NCI-H510A (cell line): ENCODE results near the gene PYDC1.
"Not testable (repeated sequence)": the region's sequence is repeated elsewhere in the genome, so short reads cannot be mapped to it uniquely, and the experiment has no call there.

ENCODE experiments used
- DNase-seq: peaks from one replicate; lab custom pipeline; 2025; lab: John Stamatoyannopoulos, UW

Gene PYDC1

DNA sequence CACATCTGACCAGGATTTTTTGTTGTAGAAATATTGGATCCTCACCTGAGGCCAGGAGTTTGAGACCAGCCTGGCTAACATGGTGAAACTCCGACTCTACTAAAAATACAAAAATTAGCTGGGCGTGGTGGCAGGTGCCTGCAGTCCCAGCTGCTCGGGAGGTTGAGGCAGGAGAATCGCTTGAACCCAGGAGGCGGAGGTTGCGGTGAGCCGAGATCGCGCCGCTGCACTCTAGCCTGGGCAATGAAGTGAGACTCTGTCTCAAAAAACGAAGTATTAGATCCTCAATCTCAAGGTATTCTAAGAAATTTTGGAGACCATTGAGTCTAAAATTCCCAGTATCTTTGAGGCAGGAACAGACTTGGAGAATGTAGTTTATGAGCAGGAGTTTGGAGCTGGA lies 21.1 kb downstream of the PYDC1 start:
- DNase-seq: not testable (repeated sequence)

GRCh38 chr16:31194898-31195297 lies 22.0 kb downstream of the PYDC1 start:
- no peak for DNase-seq

DNA sequence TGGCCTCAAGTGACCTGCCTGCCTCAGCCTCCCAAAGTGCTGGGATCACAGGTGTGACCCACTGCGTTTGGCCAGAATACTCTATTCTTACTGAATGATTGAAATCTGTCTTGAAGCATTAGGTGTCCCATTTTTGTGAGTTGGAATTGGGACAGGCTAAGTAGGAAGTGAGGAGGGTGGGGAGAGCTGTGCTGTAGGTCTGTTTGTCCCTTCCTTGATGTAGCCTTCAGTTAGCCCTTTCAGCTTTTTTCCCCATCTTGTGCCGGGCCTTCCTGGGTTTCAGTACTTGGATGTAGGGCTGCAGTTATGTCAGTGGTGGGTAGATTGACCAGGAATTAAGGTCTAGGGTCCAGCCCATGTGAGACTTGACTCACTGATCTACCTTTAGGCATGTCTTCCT lies 23.1 kb downstream of the PYDC1 start:
- DNase-seq: no peak

DNA sequence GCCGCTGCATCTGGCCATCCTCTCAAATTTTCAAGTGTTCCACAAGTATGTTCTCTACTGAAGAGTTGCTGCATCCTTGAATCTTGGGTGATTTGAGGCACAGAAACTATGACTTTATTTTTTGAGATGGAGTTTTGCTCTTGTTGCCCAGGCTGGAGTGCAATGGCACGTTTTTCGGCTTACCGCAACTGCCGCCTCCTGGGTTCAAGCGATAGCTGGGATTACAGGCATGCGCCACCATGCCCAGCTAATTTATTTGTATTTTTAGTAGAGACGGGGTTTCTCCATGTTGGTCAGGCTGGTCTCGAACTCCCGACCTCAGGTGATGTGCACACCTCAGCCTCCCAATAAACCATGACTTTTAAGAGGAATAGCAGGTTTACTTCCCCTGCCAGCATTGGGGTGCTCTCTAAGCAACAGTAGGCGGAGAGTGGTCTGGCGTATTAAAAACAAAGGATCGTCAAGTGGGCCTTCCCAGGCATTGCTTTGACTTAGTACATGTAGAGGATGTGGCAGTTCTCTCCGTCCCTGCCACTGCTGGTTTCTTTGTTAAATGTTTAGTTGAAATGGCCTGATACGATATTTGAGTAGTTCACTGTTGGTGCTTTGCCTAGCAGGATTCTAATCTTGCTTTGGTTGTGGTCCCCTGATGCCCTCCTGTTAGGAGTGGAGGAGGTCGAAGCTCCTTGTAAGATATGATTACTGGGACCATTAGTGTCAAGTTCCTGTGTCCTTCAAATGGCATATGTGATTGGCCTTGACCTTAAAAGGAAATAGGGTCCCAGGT lies 23.9 kb downstream of the PYDC1 start:
- no peak for DNase-seq

DNA sequence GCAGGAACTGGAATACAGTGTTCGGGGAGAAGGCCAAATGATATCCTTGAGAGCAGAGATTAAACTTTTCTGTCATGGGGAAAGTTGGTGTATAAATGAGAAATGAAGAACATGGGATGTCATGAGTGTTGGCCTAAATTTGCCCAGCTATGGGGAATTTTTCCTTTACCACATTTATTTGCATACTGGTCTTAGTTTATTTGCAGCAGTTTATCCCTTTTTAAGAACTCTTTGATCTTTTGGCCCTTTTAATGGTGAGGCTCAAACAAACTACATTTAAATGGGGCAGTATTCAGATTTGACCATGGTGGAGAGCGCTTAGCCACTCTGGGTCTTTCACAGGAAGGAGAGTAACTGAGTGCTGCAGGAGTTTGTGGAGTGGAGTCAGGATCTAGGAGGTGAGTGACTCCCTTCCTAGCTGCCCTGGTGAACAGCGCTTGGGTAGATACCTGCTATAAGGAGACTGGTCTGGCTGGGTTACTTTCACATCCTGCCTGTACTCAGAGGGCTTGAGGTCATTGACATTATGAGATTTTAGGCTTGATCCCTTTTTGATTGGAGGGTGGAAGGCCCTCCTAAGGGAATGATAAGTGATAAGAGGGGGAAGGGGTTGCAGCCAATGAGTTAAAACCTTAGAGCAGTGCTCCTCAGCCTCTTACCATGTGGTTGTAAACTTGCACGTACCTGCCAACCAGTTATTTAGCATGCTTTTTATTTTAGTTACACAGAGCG lies 25.1 kb downstream of the PYDC1 start:
- no peak for DNase-seq

GRCh38 chr16:31190818-31191444 lies 26.0 kb downstream of the PYDC1 start:
- DNase-seq: no peak

GRCh38 chr16:31190061-31190460 lies 26.9 kb downstream of the PYDC1 start:
- DNase-seq: no peak

GRCh38 chr16:31189412-31189778 lies 27.5 kb downstream of the PYDC1 start:
- DNase-seq: no peak

DNA sequence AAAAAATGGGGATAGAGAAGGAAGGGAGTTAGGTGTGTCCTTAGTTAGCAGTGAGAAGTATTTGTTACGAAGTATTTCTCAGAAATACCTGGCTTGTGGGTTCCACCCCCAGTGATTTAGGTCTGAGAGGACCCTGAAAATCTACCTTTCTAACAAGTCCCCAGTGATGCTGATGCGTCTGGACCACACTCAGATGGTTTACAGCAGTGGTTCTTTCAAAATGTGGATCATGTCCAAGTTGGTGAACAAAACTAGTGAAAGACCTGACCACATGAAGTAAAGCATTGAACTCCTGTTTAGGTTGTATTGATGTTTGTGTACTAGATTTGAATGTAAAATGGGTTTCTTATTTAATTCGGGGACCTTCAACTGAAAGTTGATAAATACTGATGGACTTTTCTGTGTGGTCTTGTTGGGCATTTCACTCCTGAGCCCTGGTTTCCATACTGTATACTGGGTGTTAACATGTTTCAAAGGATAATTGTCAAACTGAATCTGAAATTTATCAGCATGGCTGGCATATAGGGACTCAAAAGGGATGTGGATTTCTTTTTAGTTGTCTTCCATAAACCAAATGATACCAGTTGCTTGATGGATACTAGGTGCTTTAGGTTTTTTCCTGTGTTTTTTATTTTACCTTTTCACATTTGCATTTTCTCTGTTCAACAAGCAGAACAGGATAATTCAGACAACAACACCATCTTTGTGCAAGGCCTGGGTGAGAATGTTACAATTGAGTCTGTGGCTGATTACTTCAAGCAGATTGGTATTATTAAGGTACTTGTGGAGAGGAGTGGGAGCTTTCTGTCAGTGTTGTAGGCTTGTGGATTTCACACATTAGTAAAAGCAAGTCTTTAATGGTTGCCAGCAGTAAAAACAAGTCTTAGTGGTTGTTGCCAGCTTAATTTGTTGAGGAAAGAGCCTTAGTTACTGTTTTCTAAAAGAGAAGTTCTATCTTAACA lies 28.2 kb downstream of the PYDC1 start:
- no peak for DNase-seq

GRCh38 chr16:31187808-31188189 lies 29.1 kb downstream of the PYDC1 start:
- no peak for DNase-seq

- DNase-seq: no peak
Observed at GRCh38 chr16:31186930-31187807, 29.8 kb downstream of the PYDC1 start.

GRCh38 chr16:31186176-31186575 lies 30.8 kb downstream of the PYDC1 start:
- DNase-seq: no peak

DNA sequence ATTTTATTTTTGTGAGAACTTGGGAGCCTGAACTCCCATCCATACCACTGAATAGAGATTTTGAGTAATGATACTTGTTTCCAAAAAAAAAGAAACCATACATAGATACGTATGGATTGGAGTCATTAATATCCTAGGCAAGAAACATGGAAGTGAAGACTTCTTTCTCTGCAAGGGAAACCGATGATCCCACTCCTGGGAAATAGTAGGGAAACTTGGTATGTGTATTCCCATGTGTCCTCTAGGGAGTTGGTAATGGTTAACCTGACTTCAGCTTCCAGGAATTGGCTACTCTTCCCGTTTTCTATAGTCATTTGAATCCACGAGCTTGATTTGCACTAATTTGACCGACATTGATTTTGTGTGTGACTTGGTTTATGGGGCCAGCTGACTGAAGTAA lies 31.6 kb downstream of the PYDC1 start:
- no peak for DNase-seq

GRCh38 chr16:31184888-31185287 lies 32.0 kb downstream of the PYDC1 start:
- DNase-seq: no peak

- DNase-seq: no peak
Observed at GRCh38 chr16:31183432-31184428, 33.2 kb downstream of the PYDC1 start.

GRCh38 chr16:31182391-31182790 lies 34.5 kb downstream of the PYDC1 start:
- DNase-seq: no peak

DNA sequence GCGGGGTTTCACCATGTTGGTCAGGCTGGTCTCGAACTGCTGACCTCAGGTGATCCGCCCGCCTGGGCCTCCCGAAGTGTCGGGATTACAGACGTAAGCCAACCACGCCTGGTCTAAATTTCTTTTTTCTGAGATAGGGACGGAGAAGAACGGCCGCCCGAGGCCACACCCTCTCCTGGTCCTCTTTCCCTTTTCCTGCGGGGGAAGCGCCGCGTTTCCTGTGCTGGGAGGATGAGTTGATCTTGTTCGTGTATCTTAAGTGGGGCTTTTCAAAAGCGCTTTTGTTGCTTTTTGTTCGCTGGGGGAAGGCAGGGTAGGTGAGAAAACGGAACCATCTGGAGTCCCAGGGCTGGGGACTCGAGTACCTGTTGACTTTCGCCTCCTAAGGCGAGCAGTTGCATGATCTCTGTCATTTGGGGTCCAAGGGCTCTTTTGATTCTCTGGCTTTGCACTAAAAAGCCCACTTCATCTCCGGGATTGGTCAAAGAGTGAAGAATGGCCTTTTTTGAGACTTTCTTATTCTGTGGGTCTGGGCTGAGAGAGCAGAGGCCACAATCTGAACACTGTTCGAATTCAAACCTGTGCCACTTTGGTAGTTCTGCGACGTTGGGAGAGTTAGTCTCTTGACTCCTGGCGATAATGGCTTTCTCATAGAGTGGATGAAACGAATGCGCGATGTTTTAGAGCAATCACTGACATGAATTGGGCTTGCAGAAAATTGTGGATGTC lies 35.7 kb downstream of the PYDC1 start:
- DNase-seq: no peak

GRCh38 chr16:31179747-31180459 lies 37.0 kb downstream of the PYDC1 start, which contains the start of gene FUS:
Gene FUS (plus strand): TSS chr16:31180139. CDS start chr16:31180215, 76 bp downstream.
- peak; percentile 63 for DNase-seq
